DND-41 (cell line): ENCODE results near the gene LPAR1.

Experiments
- CTCF ChIP-seq: IDR thresholded peaks from 2 replicates; pipeline ENCODE4 v1.5.1; 2012; ENCODE audit warnings: borderline replicate concordance, low read length, moderate library complexity, mild to moderate bottlenecking; ENCODE audit not compliant: poor library complexity, severe bottlenecking; ENCODE audit errors: extremely low read depth
- EZH2 ChIP-seq: IDR thresholded peaks from 3 replicates; pipeline ENCODE4 v1.6.1; 2012; ENCODE audit warnings: borderline replicate concordance, low read depth, mild to moderate bottlenecking, moderate library complexity, low read length, inconsistent platforms; ENCODE audit not compliant: severe bottlenecking

- TF ChIP-seq CTCF (no peak), EZH2 (no peak)
These were observed 181.5 kb downstream of the LPAR1 start for GRCh38 chr9:110856772-110857171.
